IMR-90 (cell line): ENCODE results near the gene NABP1.

ENCODE experiments used
- BHLHE40 ChIP-seq: fragments of 150-350 bp; IDR thresholded peaks from 2 replicates; pipeline ENCODE4 v1.6.1; 2016; ENCODE audit warnings: mild to moderate bottlenecking, low read depth, low read length
- CTCF ChIP-seq: conservative IDR thresholded peaks from 2 replicates; pipeline ENCODE4 v1.5.1; 2012; ENCODE audit warnings: mild to moderate bottlenecking, low read depth, low read length, improper control_type of control experiment
- ELK1 ChIP-seq: fragments of 150-350 bp; IDR thresholded peaks from 2 replicates; pipeline ENCODE4 v1.6.1; 2016; ENCODE audit warnings: low read depth, mild to moderate bottlenecking, low read length, moderate library complexity, borderline replicate concordance
- POLR2A ChIP-seq: IDR thresholded peaks from 2 replicates; pipeline ENCODE4 v1.6.1; 2012; ENCODE audit warnings: mild to moderate bottlenecking, low read depth, low read length
- RAD21 ChIP-seq: IDR thresholded peaks from 2 replicates; pipeline ENCODE4 v1.6.1; 2012; ENCODE audit warnings: low read length, improper control_type of control experiment
- SMC3 ChIP-seq: fragments of 150-350 bp; IDR thresholded peaks from 2 replicates; pipeline ENCODE4 v1.6.1; 2016; ENCODE audit warnings: low read depth, mild to moderate bottlenecking, antibody characterized with exemption, low read length, moderate library complexity

- TF ChIP-seq ELK1, result no peak
- TF ChIP-seq CTCF, result no peak
- TF ChIP-seq SMC3, result no peak
- no peak for TF ChIP-seq BHLHE40
- no peak for TF ChIP-seq POLR2A
- TF ChIP-seq RAD21, result no peak
Observed at GRCh38 chr2:191636586-191636985, 41.4 kb upstream of the NABP1 start.
